Ovary (tissue), 9 donors: ENCODE data around the gene SP140. TPM values are rescaled to one million over a fixed set of nuclear protein-coding genes. Genes with fewer than 3 reads are reported as not detected.

Experiments
- DNase-seq, 5 donors: peaks; one replicate each; pipeline ENCODE4 v3.0.0-alpha.2; 2019 to 2020
- H3K27ac ChIP-seq, 2 donors: fragments of 200-600 bp; one replicate each; pipeline versions ENCODE4 v1.5.1 to v1.8.0; 2019 to 2022
- H3K27me3 ChIP-seq: fragments of 200-600 bp; one replicate; pipeline ENCODE4 v1.8.0; 2022
- H3K36me3 ChIP-seq: fragments of 200-600 bp; sonication (generic); one replicate; pipeline ENCODE4 v1.5.1; 2019
- H3K4me1 ChIP-seq: one replicate; pipeline ENCODE4 v1.8.1; 2013; ENCODE audit warnings: mild to moderate bottlenecking, moderate library complexity; ENCODE audit not compliant: insufficient read depth
- H3K4me3 ChIP-seq: fragments of 200-600 bp; sonication (generic); one replicate; pipeline ENCODE4 v1.5.1; 2017
- H3K9me3 ChIP-seq, 2 donors: fragments of 200-600 bp in 1 of 2; sonication (generic) in 1 of 2; one replicate each; pipeline versions ENCODE4 v1.5.1 to v1.8.1; 2013 to 2019; ENCODE audit warnings: mild to moderate bottlenecking in 1 of 2, moderate library complexity in 1 of 2
- EP300 ChIP-seq: sonication (generic); formaldehyde crosslinking; IDR thresholded peaks from one replicate; pipeline ENCODE4 v1.6.1; 2017; ENCODE audit warnings: antibody characterized with exemption
- POLR2A ChIP-seq: fragments of 450-650 bp; IDR thresholded peaks from one replicate; pipeline ENCODE4 v1.6.1; 2017; ENCODE audit warnings: antibody characterized with exemption, mild to moderate bottlenecking, moderate library complexity
- WGBS, 3 donors: extraction: QIAGEN DNeasy Blood & Tissue Kit in 1 of 3; methylation state at CpG; one replicate each; pipeline versions ENCODE4 v1.1.5 to v1.1.7; 2013 to 2017; 5-methylcytosine and 5-hydroxymethylcytosine counted together
- intact Hi-C, 4 donors: fragments of 100-400 bp; cut with DNase I; formaldehyde crosslinking; loops; one replicate each; pipeline versions ENCODE4 v1.11.0 to v1.15.1; 2022 to 2023
- polyA plus RNA-seq, 2 donors: library from polyadenylated mRNA; stranded (reverse); fragments of 200-250 nt in 1 of 2; fragments of 350-450 nt in 1 of 2; fragmentation: Illumina TruSeq in 1 of 2; extraction: RNeasy Lipid Tissue Mini Kit (QIAGEN cat#74804) in 1 of 2; gene quantifications; one replicate each; pipeline ENCODE4 v1.2.3, GENCODE V29; 2013 to 2014
- total RNA-seq, 7 donors: library from RNA; depleted of rRNA in 2 of 7; stranded (reverse); fragments of >200 nt in 2 of 7; fragmentation: NEBNext Ultra II Directional in 3 of 7; extraction: Animal tissue kit (Norgen Biotek cat#: 25700) in 3 of 7; gene quantifications; one replicate each; pipeline versions ENCODE4 v1.1.0 to v1.2.4, GENCODE V29; 2016 to 2023
- TF ChIP-seq, protein P1 (sequence below), 3 donors: fragments of 450-650 bp in 2 of 3; fragments of 200-600 bp in 1 of 3; IDR thresholded peaks; one replicate each; pipeline versions ENCODE4 v1.5.1 to v1.8.0; 2016 to 2022; ENCODE audit warnings: antibody characterized with exemption in 3 of 3, mild to moderate bottlenecking in 1 of 3
- donor health status: DM: no; HTN: no; CAD: no; lungs with moderate emphysema.
- donor health status: DM: no; HTN: no; CAD: no.
- donor health status: Bipolar disorder and iron deficiency.
- donor health status: DM: yes; HTN: yes; CAD: no.
- donor health status: DM: no; HTN: no; CAD: no.
- donor health status: DM: yes; HTN: yes; CAD: no.

SP140 gene
- total and polyA plus RNA-seq, 9 donors = 0.23 to 3.4 (median 1.0) TPM

DNA sequence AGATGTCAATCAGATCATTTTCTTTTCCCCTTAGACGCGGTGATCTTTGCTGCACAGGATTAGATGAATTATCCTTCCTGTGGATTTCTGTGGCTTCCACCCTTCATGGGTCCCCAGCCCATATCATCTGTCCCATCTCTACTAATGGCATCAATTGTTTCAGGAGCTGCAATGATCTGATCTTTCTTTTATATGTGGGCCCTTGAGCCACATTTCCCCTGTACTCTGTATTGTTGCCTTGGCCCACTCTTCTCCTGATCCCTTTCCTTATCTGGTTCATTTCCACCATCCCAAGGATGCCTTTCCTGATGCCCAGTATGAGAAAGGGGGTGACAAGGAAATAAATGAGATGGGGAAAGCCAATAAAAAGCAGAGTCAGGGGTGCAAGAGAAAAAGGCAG lies 24.7 kb downstream of the SP140 start:
- Histone ChIP-seq H3K4me1 (no peaks in the 10 kb centered on the region), H3K4me3 (no peak overlapping the region), H3K9me3 (no peaks in the 10 kb centered on the region), H3K36me3 (no peaks in the 10 kb centered on the region), H3K27me3 (no peaks in the 10 kb centered on the region), H3K27ac (no peak overlapping the region)
- intact Hi-C loops = no loop called here
- no peak for DNase-seq
- 91 to 96% (median 95%) methylated on average over 2 of the region's 2 CpGs for WGBS, 3 donors
- no peak for TF ChIP-seq POLR2A
- TF ChIP-seq, protein P1, sequence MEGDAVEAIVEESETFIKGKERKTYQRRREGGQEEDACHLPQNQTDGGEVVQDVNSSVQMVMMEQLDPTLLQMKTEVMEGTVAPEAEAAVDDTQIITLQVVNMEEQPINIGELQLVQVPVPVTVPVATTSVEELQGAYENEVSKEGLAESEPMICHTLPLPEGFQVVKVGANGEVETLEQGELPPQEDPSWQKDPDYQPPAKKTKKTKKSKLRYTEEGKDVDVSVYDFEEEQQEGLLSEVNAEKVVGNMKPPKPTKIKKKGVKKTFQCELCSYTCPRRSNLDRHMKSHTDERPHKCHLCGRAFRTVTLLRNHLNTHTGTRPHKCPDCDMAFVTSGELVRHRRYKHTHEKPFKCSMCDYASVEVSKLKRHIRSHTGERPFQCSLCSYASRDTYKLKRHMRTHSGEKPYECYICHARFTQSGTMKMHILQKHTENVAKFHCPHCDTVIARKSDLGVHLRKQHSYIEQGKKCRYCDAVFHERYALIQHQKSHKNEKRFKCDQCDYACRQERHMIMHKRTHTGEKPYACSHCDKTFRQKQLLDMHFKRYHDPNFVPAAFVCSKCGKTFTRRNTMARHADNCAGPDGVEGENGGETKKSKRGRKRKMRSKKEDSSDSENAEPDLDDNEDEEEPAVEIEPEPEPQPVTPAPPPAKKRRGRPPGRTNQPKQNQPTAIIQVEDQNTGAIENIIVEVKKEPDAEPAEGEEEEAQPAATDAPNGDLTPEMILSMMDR (IDR thresholded peaks at IDR 0.05) = no peak
- no peak for TF ChIP-seq EP300

DNA sequence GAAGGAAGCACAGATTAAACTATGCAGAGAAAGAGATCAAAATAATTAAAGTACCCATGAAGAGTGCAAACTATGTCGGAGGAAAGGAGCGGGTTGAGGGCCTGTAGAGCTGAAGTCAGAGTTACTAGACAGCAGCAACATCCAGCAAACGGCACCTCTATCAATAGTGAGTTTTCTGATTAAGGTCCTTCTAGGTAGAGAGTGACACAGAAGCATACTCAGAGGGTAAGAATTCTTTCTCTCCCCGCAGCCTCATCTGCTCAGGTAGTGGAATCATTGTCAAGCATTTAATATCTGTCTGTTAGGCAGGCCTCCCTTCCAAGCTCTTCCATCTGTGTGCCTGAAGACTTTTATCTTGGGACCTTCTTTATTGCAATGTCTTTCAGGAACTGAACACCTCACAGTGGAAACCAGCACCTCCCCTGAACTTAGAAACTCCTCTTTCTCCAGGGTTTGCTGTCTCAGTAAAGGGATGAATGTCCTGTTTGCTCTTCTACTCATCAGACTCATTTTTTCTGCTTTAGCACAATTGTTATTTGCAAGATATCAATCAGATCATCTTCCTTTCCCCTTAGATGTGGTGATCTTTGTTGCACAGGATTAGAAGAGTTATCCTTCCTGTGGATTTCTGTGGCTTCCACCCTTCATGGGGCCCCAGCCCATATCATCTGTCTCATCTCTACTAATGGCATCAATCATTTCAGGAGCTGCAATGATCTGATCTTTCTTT lies 28.8 kb downstream of the SP140 start:
- Histone ChIP-seq H3K4me3 (no peak overlapping the region), H3K36me3 (no peaks in the 10 kb centered on the region), H3K9me3 (no peaks in the 10 kb centered on the region), H3K27ac (no peak overlapping the region), H3K4me1 (no peaks in the 10 kb centered on the region), H3K27me3 (no peaks in the 10 kb centered on the region)
- intact Hi-C loops = loop anchor here in 1 of 4 donors (1.0 kb wide), 1 partner anchor 41 kb away; no protein-coding TSS in a partner anchor
- 78 to 88% (median 82%) methylated on average over 4 of the region's 4 CpGs for WGBS, 3 donors
- DNase-seq = no peak
- TF ChIP-seq EP300 = no peak
- TF ChIP-seq POLR2A = no peak
- TF ChIP-seq, protein P1 (IDR thresholded peaks at IDR 0.05) = no peak

DNA sequence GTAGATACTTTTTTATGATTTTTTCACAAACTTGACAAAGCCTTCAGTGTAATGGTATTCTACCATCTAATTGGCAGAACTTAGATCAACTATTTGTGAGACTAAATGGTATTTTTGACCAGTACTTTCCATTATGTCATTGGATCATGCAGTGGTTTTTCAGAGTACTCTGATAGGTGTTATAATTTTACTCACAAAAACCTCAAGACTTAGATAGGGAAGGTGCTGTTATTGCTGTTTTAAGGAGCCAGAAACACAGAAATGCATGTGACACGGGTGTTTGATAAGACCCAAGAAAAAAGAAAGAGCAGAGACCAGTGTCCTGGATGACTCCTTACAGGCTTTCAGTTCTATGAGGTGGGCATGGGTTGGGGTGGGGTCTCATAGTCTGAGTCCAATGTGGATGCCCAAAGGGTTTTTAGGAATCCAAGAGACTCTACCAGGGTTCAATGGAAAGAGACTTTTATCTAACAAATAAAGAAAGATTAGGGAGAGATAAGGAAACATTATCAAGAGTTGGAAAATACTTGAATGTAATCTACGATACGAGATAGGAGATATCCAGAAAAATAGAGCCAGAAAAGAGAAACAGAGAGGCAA lies 31.3 kb downstream of the SP140 start:
- no peak overlapping the region for H3K27ac ChIP-seq
- no peaks in the 10 kb centered on the region for H3K27me3 ChIP-seq
- no peak overlapping the region for H3K4me3 ChIP-seq
- TF ChIP-seq POLR2A (no peak), EP300 (no peak)
- TF ChIP-seq, protein P1 (IDR thresholded peaks at IDR 0.05) = no peak
- intact Hi-C loops = no loop called here
- no peaks in the 10 kb centered on the region for H3K9me3 ChIP-seq
- 79 to 91% (median 81%) methylated on average over 3 of the region's 3 CpGs for WGBS, 3 donors
- H3K4me1 ChIP-seq = no peaks in the 10 kb centered on the region
- H3K36me3 ChIP-seq = no peaks in the 10 kb centered on the region
- no peak for DNase-seq

DNA sequence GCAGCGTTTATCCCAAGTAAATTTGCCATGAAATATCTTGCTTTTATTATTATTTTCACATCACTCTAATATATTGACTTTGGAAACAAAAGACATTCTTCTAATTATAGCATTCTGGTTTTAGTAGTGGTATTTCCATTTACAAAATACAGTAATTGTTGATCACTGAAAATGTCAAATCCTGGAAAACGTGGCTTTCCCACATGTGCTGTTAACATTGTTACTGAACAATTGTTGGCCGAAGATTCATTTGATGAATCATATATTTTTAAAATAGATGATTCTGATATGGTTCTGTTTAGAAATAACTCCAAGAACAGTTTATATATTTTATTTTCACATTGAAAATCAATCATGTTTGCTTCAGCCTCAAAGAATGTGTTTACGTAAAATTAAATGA lies 32.9 kb downstream of the SP140 start:
- H3K9me3 ChIP-seq = no peaks in the 10 kb centered on the region
- no peaks in the 10 kb centered on the region for H3K4me1 ChIP-seq
- no peaks in the 10 kb centered on the region for H3K36me3 ChIP-seq
- DNase-seq = no peak
- H3K27me3 ChIP-seq = no peaks in the 10 kb centered on the region
- 10 to 27% (median 17%) methylated on average over 4 of the region's 4 CpGs for WGBS, 3 donors
- TF ChIP-seq POLR2A (no peak), EP300 (no peak)
- TF ChIP-seq, protein P1 (IDR thresholded peaks at IDR 0.05) = no peak
- H3K4me3 ChIP-seq = no peak overlapping the region
- no peak overlapping the region for H3K27ac ChIP-seq
- intact Hi-C loops = no loop called here
